Activated CD8-positive, alpha-beta memory T cell treated with anti-CD3 and anti-CD28 coated beads for 36 hours (primary cell): ENCODE data around the gene IFIT3. TPM values are rescaled to one million over a fixed set of nuclear protein-coding genes. Genes with fewer than 3 reads are reported as not detected.
"Not testable (repeated sequence)": the region's sequence is repeated elsewhere in the genome, so short reads cannot be mapped to it uniquely, and the experiment has no call there.

Experiments
- CTCF ChIA-PET: fragments of 350-600 bp; sonication (Branson Sonifier 250); formaldehyde crosslinking; loops from one replicate; lab custom pipeline; 2021; ENCODE audit warnings: antibody characterized with exemption; lab: Charles Lee
- POLR2A ChIA-PET: fragments of 350-600 bp; sonication (Branson Sonifier 250); formaldehyde crosslinking; loops from one replicate; lab custom pipeline; 2021; ENCODE audit warnings: antibody characterized with exemption; lab: Charles Lee
- total RNA-seq, 2 experiments: library from RNA; stranded (reverse); gene quantifications; one replicate each; pipeline ENCODE4 v1.2.3, GENCODE V29; 2021

IFIT3 gene
- total RNA-seq, 2 experiments from 2014 or later: 0.70 to 0.80 TPM

DNA sequence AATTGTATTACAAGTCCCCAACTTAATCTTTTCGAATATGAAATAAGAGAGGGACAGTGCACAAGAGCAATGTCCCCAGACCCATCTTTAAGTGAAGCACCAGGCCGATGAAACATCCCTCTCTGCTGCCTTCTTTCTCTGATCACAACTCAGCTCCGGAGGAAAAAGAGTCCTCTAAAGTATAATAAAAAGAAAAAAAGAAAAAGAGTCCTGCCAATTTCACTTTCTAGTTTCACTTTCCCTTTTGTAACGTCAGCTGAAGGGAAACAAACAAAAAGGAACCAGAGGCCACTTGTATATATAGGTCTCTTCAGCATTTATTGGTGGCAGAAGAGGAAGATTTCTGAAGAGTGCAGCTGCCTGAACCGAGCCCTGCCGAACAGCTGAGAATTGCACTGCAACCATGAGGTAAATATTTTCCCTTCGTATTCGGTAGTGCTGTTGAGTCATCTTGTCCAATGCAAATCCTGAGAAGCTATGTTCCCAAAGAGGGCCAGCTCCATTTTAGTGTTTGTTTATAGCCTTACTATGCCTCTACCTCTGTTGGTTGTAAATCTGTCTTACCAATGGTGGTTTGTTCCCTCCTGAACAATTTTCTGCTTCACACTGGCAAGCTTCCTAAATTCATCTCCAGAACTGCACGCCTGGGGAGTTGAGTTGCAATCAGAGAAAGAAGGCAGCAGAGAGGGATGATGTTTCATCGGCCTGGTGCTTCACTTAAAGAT lies 25.9 kb upstream of the IFIT3 start, which contains the start of gene IFIT2:
Gene IFIT2, plus strand, starts transcription at position 326 of the 725 bp plus-strand sequence. Its CDS starts 78 bp downstream, at position 404.
- POLR2A ChIA-PET: no interaction called here
- CTCF ChIA-PET: no interaction called here

DNA sequence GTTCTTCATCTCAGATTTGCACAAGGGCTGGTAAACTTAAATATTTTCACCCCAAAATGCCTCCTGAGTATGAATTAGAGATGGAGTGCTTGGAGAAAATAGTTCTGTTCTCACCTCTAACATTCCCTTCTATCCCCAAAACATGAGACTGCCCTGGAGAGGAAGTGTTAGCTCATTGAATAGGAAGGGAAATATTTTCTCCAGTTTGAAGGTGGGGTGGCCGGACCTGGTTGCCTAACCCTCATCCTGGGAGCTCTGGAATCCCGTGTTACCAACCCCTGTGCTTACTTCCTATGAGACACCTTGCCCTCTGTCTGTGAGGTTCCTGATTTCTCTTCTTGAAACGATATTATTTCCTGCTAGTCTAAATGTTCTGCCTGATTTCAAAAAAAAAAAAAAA lies 25.2 kb upstream of the IFIT3 start:
- CTCF ChIA-PET: no interaction called here
- POLR2A ChIA-PET: no interaction called here

DNA sequence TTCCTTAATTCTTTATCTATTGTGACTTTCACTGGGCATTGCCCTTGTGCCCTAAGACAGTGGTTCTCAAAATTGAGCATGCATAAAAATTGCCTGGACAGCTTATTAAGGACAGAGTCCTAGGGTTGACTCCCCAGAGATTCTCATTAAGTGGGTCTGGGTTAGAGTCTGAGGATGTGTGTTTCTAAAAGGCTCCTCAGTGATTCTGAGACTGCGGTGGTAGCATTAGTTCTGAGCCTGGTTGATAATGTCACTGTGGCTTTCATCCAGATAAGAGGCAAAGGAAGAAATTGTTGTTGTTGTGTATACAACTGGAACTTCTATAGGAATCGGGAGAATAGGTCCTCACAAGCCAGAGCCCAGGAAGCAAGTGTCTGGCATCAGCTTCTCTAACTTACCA lies 24.6 kb upstream of the IFIT3 start:
- POLR2A ChIA-PET: no interaction called here
- CTCF ChIA-PET: no interaction called here

DNA sequence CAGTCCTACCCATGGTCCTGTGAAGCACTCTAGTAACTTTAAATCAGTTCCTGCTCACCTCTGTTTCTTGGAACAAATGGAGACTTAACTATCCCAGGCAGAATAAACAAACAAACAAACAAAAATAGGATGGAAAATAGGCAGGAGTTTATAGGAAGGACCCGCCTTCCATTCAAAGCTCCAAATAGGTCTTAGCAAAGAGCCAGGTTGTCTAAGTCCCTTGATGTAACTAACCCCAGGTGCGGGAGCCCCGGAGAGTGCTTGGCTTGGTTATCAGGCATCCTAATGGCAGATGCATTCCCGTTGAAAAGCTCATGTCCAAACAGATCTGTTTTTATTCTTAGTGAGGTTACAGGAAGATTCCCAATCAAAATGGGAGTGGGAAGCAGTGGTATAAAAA lies 23.8 kb upstream of the IFIT3 start:
- ChIA-PET CTCF (no interaction called here), POLR2A (no interaction called here)

DNA sequence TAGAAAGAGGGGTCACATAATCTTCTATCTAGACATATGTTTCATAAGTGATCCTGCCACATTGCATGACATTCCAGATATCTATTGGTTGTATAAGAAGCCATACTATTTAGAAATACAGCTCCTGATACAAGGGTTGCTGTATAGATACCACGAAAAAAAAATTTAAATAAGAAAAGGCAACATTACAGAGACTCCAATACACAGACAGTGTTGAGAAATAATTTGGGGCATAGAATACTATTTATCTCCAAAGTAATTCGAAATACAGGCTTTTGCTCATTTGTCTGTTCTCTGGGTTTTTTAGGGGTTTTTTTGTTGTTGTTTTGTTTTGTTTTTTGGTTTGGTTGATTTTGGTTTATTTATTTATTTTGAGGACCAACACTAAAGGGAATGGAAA lies 23.4 kb upstream of the IFIT3 start:
- ChIA-PET CTCF (no interaction called here), POLR2A (no interaction called here)

DNA sequence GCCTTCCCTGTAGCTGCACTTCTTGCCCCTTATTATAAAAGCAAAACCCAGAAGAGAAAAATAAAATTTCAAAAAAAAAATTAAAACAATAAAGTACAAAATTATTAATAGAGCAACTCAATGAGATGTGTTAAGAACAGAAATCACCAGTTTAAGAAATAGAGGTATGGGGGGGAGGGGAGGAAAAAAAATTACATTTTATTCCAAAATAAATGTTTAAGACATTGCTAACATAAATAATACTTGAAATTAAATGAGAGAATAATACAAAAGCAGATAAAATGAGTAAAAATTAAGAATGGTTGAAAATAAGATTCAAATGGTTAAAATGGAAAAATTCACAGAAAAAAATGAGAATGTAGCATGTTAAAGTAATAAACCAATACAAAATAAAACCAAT lies 22.9 kb upstream of the IFIT3 start:
- CTCF ChIA-PET: no interaction called here
- POLR2A ChIA-PET: no interaction called here

DNA sequence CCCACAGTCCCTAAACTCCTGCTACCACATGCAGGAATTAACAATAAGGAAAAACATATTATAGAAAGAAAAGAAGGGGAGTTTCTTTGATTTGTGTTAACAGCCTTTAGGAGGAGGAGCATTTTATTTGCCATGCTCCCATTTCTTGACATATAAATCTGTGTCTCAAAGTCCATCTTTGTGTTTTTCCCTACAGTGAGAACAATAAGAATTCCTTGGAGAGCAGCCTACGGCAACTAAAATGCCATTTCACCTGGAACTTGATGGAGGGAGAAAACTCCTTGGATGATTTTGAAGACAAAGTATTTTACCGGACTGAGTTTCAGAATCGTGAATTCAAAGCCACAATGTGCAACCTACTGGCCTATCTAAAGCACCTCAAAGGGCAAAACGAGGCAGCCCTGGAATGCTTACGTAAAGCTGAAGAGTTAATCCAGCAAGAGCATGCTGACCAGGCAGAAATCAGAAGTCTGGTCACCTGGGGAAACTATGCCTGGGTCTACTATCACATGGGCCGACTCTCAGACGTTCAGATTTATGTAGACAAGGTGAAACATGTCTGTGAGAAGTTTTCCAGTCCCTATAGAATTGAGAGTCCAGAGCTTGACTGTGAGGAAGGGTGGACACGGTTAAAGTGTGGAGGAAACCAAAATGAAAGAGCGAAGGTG lies 21.9 kb upstream of the IFIT3 start:
- CTCF ChIA-PET: no interaction called here
- POLR2A ChIA-PET: no interaction called here

DNA sequence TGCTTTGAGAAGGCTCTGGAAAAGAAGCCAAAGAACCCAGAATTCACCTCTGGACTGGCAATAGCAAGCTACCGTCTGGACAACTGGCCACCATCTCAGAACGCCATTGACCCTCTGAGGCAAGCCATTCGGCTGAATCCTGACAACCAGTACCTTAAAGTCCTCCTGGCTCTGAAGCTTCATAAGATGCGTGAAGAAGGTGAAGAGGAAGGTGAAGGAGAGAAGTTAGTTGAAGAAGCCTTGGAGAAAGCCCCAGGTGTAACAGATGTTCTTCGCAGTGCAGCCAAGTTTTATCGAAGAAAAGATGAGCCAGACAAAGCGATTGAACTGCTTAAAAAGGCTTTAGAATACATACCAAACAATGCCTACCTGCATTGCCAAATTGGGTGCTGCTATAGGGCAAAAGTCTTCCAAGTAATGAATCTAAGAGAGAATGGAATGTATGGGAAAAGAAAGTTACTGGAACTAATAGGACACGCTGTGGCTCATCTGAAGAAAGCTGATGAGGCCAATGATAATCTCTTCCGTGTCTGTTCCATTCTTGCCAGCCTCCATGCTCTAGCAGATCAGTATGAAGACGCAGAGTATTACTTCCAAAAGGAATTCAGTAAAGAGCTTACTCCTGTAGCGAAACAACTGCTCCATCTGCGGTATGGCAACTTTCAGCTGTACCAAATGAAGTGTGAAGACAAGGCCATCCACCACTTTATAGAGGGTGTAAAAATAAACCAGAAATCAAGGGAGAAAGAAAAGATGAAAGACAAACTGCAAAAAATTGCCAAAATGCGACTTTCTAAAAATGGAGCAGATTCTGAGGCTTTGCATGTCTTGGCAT lies 21.1 kb upstream of the IFIT3 start:
- ChIA-PET POLR2A (no interaction called here), CTCF (no interaction called here)

DNA sequence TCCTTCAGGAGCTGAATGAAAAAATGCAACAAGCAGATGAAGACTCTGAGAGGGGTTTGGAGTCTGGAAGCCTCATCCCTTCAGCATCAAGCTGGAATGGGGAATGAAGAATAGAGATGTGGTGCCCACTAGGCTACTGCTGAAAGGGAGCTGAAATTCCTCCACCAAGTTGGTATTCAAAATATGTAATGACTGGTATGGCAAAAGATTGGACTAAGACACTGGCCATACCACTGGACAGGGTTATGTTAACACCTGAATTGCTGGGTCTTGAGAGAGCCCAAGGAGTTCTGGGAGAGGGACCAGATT lies 20.6 kb upstream of the IFIT3 start:
- POLR2A ChIA-PET: no interaction called here
- CTCF ChIA-PET: no interaction called here

DNA sequence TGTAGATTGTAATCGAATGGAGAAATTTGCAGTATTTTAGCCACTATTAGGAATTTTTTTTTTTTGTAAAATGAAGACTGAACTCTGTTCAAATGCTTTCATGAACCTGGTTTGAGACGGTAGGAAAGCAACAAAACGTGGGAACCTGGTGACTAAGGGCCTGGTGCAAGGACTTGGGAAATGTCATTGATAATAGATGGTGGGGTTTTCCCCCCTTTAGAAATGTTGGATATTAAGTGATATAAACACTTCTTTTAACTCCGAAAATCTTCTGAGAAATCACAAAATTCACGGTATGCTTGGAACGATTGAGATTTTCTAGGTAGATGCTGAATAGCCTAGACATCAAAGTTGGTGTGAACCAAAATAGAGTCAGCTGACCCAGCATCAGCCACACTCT lies 19.5 kb upstream of the IFIT3 start:
- POLR2A ChIA-PET: no interaction called here
- CTCF ChIA-PET: no interaction called here

DNA sequence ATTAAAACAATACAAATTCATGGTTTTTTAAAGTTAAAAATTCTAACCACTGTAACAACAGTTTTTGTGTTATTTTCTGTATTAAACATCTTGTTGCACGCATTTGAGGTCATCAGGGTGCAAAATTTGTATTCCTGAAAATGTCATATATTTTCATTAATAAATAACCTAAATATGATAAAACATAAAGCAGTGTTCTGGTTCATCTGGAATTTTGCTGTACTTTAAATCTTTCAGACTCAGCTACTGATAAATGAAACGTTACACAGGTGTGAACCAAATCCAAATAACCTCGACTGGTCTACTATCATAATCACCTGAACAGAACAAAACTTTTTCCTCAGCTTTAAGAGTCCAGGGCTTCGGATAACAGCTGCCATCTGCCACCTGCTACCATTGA lies 19.1 kb upstream of the IFIT3 start:
- POLR2A ChIA-PET: no interaction called here

DNA sequence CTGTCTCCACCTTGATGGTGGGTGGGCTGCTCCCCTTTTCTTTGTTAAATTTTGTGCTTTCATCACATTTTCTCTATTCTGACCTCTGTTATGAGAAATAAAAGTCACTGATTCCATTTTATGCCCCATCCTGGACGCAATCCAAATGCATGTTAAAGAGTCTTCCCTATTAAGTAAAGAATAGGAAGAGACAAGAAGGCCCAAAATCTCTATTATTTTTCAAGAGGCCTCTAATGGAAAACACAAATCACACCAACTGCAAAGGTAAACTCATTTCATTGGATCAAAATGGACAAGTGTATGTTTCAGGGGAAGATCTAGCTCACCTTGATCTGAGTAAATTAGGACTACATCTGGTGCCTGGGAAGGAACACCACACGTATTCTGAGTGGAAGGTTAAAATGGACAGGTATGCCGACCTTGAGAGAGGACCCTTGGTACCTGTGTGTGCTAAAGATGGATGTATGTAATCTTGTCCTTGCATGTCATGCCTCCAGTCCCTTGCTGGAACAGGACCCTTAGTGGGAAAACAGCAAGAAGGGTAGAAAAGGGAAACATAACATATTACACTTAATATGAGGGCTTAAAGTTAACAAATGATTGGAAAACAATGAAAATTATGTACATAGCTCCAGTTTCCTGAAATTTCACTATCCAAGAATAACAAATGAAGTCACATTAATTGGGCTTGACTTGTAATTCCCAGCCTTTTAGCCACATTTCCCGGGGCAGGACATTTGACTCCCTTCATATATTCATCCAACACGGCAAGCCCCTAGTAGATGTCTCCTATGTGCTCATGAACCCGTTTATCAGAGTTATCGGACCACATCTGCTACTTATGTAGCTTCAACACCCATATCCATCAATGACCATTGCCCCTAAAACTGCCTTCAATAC lies 18.4 kb upstream of the IFIT3 start:
- ChIA-PET POLR2A (no interaction called here), CTCF (no interaction called here)

More for the DNA sequence above, 19.1 kb upstream of the IFIT3 start:
- CTCF ChIA-PET: no interaction called here

DNA sequence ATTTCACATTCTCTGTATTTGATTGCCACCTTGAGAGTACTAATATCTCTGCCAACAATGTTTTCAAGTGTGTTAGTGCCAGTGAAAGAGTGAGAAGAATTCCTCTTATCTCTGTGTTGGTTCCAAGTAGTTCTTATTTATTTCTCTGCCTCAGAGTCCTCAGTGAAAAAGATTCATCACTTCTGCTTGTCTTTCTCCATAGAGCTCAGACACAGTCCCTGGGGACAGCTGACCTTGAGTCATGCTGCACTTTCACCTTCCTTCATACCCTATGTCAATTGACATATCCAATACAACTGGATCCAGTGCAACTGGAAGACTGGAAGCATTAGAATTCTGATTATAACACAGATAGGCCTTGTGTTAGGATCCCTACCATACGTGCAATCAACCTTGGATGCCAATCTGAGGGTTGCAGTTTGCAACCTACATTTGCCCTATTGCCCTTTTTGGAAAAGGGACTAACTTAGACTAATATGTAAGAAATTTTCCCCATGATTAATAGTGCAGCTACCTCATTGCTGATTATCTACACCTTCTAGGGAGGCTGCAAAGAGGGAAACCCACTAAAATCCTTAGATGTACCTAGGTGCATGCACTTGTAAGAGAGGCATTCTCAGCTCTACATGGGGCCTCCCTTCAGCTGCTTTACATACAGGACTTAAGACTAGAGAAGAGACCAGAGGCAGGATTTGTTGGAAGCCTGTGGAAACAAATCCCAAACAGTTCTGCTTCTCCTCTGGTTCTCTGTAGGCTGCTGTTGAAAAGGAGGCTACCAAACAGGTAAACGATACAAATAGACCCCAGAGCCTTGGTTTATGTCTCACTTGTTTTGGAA lies 17.5 kb upstream of the IFIT3 start:
- ChIA-PET POLR2A (no interaction called here), CTCF (no interaction called here)

DNA sequence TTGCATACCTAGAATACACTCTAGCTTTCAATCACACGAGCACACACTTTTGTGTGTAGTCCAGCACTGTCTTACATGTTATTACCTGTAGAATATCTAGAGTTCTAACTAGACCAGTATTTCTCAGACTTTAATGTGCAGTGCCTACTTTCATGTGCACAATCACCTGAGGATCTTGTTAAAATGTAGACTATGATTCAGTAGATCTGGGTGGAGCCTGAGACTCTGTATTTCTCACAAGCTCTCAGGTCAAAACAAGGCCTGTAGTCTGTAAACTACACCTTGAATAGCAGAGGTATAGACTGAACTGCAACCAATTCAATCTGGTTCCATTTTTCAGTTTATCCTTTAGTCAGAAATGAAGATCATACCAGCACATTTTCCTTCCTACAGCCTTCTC lies 14.8 kb upstream of the IFIT3 start:
- POLR2A ChIA-PET: no interaction called here
- CTCF ChIA-PET: no interaction called here

DNA sequence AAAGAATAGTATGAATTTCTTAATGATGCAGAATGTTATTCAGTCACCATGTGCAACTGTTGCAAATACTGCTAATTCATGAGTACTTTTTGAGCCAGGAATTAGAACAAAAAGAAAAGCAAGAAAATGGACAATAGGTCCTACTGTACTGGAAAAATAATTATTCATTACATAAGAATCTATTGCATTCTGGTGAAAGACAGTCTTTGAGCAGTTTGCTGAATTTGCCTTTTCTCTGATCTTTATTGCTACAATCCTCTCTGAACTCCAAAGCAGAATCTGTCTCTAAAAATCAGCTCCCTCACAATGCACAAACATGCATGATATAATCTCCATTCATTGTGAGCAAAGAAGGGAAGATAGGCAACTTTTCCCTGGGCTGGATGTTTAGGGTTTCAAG lies 13.1 kb upstream of the IFIT3 start:
- ChIA-PET CTCF (interaction anchor here (1.6 kb wide), 1 partner anchor 67 kb away, joined by 3 read pairs; no protein-coding TSS in a partner anchor), POLR2A (no interaction called here)

DNA sequence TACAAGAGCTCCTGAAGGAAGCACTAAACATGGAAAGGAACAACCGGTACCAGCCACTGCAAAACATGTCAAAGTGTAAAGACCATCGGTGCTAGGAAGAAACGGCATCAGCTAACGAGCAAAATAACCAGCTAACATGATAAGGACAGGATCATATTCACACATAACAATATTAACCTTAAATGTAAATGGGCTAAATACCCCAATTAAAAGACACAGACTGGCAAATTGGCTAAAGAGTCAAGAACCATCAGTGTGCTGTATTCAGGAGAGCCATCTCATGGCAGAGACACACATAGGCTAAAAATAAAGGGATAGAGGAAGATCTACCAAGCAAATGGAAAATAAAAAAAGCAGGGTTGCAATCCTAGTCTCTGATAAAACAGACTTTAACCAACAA lies 9.8 kb upstream of the IFIT3 start:
- CTCF ChIA-PET, POLR2A ChIA-PET: not testable (repeated sequence)

DNA sequence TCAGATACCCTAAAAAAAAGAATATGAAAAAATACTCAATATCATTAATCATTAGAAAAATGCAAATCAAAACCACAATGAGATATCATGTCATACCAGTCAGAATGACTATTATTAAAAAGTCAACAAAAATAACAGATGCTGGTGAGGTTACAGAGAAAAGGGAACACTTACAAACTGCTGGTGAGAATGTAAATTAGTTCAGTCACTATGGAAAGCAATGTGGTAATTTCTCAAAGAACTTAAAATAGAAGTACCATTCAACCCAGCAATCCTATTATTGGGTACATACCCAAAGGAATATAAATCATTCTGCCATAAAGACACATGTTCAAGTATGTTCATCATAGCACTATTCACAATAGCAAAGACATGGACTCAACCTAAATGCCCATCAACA lies 2.7 kb upstream of the IFIT3 start:
- POLR2A ChIA-PET, CTCF ChIA-PET: not testable (repeated sequence)

DNA sequence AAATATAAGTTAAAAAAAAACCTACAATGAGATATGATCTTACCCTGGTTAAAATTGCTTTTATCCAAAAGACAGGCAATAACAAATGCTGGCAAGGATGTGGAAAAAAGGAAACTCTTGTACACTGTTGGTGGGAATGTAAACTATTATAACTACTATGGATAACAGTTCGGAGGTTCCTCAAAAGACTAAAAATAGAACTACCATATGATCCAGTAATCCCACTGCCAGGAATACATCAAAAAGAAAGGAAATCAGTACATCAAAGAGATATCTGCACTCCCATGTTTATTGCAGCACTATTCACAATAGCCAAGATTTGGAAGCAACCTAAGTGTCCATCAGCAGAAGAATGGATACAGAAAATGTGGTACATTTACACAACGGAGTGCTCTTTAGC lies 1.9 kb upstream of the IFIT3 start:
- CTCF ChIA-PET, POLR2A ChIA-PET: not testable (repeated sequence)

DNA sequence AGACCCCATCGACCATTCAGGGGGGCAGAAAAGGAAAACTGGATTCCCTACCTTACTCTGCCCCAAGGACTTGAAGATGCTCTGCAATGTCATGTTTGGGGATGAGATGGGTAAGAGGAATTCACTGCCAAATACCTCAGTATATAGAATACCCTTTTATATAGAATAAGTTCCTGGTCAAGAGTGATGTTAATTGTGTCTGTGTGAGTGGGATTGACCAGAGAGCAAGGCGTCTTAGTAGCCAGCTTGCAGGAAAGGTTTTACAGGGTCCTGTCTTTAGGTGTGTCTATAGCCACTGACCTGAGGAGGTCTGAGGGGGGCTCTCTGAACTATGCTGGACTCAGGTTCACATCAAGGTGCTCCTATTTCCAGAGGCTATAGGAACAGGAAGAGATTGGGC lies 1.4 kb downstream of the IFIT3 start:
- POLR2A ChIA-PET: no interaction called here

More for the DNA sequence above, 1.4 kb downstream of the IFIT3 start:
- CTCF ChIA-PET: no interaction called here
